Mesendoderm (in vitro differentiated cells): ENCODE results near the gene CDK6.

Experiments
- DNase-seq: peaks from one replicate; pipeline ENCODE4 v3.0.0; 2013
- H2AK5ac ChIP-seq: 2 replicates; pipeline ENCODE4 v1.6.1; 2013; ENCODE audit warnings: low read length, inconsistent platforms
- H2BK120ac ChIP-seq: 2 replicates; pipeline ENCODE4 v1.6.1; 2013; ENCODE audit warnings: low read depth, mild to moderate bottlenecking, low read length, moderate library complexity, mixed read lengths
- H2BK15ac ChIP-seq: replicated peaks from 2 replicates; pipeline ENCODE4 v1.6.1; 2013; ENCODE audit warnings: low read depth, mild to moderate bottlenecking, moderate library complexity
- H2BK5ac ChIP-seq: 2 replicates; pipeline ENCODE4 v1.6.1; 2013; ENCODE audit warnings: low read length, inconsistent platforms
- H3K18ac ChIP-seq: 2 replicates; pipeline ENCODE4 v1.6.1; 2013; ENCODE audit warnings: mild to moderate bottlenecking, low read length, mixed read lengths
- H3K23ac ChIP-seq: one replicate; pipeline ENCODE4 v1.6.1; 2013; ENCODE audit warnings: low read length
- H3K27ac ChIP-seq: 2 replicates; pipeline ENCODE4 v1.5.1; 2013; ENCODE audit warnings: low read depth, mild to moderate bottlenecking, inconsistent platforms, low read length, moderate library complexity
- H3K27me3 ChIP-seq: 2 replicates; pipeline ENCODE4 v1.6.1; 2013; ENCODE audit warnings: low read length, control low read depth, mild to moderate bottlenecking, inconsistent platforms; ENCODE audit not compliant: insufficient read depth, poor library complexity
- H3K36me3 ChIP-seq: 2 replicates; pipeline ENCODE4 v1.6.1; 2013; ENCODE audit warnings: low read length, inconsistent platforms; ENCODE audit not compliant: control insufficient read depth, insufficient read depth
- H3K4ac ChIP-seq: one replicate; pipeline ENCODE4 v1.6.1; 2013; ENCODE audit warnings: low read depth, mild to moderate bottlenecking, low read length, moderate library complexity
- H3K4me1 ChIP-seq: 2 replicates; pipeline ENCODE4 v1.6.1; 2013; ENCODE audit warnings: low read depth, low read length, inconsistent platforms; ENCODE audit not compliant: control insufficient read depth
- H3K4me2 ChIP-seq: 2 replicates; pipeline ENCODE4 v1.6.1; 2013; ENCODE audit warnings: low read length
- H3K4me3 ChIP-seq: 2 replicates; pipeline ENCODE4 v1.5.1; 2013; ENCODE audit warnings: mild to moderate bottlenecking, low read length
- H3K56ac ChIP-seq: one replicate; pipeline ENCODE4 v1.6.1; 2013; ENCODE audit warnings: low read length
- H3K79me1 ChIP-seq: 2 replicates; pipeline ENCODE4 v1.6.1; 2013; ENCODE audit warnings: low read length, inconsistent platforms
- H3K79me2 ChIP-seq: 2 replicates; pipeline ENCODE4 v1.6.1; 2013; ENCODE audit warnings: mild to moderate bottlenecking, low read length; ENCODE audit not compliant: control insufficient read depth, insufficient read depth
- H3K9ac ChIP-seq: 2 replicates; pipeline ENCODE4 v1.6.1; 2013; ENCODE audit warnings: low read length, inconsistent platforms
- H4K5ac ChIP-seq: one replicate; pipeline ENCODE4 v1.6.1; 2013; ENCODE audit warnings: low read length
- H4K8ac ChIP-seq: one replicate; pipeline ENCODE4 v1.6.1; 2013; ENCODE audit warnings: low read depth, mild to moderate bottlenecking, control low read depth, low read length, moderate library complexity
- WGBS: extraction: QIAGEN DNeasy Blood & Tissue Kit; methylation state at CpG from one replicate; pipeline ENCODE4 v1.1.7; 2013; ENCODE audit warnings: low lambda C conversion rate, missing lambda C conversion rate; ENCODE audit not compliant: insufficient coverage; ENCODE audit errors: extremely low coverage; 5-methylcytosine and 5-hydroxymethylcytosine counted together

CDK6 gene

DNA sequence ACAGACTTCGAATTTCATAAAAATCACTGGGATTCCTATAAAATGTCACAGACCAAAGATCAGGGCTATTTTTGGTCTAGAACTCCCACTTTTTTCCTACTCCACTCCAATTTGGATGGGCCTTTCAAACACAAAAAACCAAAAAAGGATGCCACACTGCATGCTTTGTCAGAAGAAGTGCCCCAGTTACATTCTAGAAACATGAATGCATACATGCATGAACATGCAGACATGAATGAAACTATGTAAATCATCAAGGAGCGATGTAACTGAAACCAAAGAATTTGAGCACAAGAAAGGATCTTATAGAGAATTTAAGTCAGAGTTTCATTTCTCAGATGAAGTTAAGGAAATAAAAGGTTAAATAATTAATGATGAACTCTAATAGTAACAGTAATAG is 214.3 kb downstream of the CDK6 start:
- Histone ChIP-seq H3K9ac (no peak overlapping the region), H3K36me3 (no peaks in the 10 kb centered on the region), H4K5ac (no peak overlapping the region), H3K27me3 (no peaks in the 10 kb centered on the region), H3K4me2 (no peak overlapping the region), H2BK15ac (no peak overlapping the region), H3K4me3 (no peak overlapping the region), H3K23ac (no peak overlapping the region), H2BK5ac (no peak overlapping the region), H3K18ac (no peak overlapping the region), H3K56ac (no peak overlapping the region), H3K4ac (no peak overlapping the region), H3K79me1 (no peaks in the 10 kb centered on the region), H2AK5ac (no peak overlapping the region), H3K4me1 (no peaks in the 10 kb centered on the region), H2BK120ac (no peak overlapping the region), H3K79me2 (no peaks in the 10 kb centered on the region), H4K8ac (no peak overlapping the region), H3K27ac (no peak overlapping the region)
- WGBS, result no CpG with 5 or more reads among the region's 2 CpGs
- DNase-seq, result no peak

DNA sequence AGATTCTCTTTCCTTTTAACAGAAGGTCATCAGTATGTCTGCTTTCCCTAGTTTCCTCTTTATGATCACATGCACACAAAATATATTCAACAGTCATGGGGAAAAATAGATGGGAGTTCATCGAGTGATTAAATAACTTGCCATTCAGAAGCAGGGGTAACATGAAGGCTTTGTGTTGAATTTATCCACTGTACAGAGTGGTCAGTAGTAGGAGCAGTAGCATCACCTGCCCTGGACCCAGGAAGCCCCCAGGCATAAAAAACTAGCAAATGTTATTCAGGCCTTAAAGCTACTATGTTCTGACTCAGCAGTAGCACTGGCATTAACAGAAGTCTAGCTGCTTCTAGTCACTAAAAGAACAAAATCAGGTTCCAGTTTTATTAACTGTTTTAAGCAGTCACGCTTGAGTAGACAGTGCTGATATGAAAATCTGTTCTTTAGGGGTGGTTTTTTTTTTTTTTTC is 214.8 kb downstream of the CDK6 start:
- no peak overlapping the region for H3K4ac ChIP-seq

DNA sequence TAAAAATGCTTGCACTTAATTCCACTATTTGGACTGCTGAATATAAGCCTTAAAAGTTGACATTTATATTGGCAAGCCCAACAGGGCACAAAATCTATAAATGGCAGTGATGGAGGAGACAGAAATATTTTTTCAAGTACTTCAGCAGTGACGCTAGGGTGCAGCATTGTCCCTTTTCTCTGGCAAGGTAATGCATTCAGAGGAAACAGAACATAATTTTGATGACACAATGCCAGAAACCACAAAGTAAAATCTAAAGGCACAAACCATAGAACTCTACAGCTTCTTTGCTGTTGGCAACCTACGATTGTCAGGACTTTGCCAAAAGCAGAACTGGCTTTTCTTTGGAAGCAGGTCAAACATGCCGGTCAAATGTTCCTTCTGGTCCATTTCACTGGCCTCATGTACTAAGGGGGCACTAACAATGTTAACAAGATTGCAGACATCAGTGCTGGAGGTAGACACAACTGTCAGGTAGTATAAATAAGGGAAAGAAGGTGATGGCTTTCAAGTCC is 215.3 kb downstream of the CDK6 start:
- Histone ChIP-seq H3K18ac (no peak overlapping the region), H3K4me2 (no peak overlapping the region), H2BK5ac (no peak overlapping the region), H2BK120ac (no peak overlapping the region), H3K56ac (no peak overlapping the region), H3K9ac (no peak overlapping the region), H2AK5ac (no peak overlapping the region), H3K79me2 (no peaks in the 10 kb centered on the region), H4K8ac (no peak overlapping the region), H3K27me3 (no peaks in the 10 kb centered on the region), H3K36me3 (no peaks in the 10 kb centered on the region), H3K4me3 (no peak overlapping the region), H2BK15ac (no peak overlapping the region), H3K4me1 (no peaks in the 10 kb centered on the region), H3K23ac (no peak overlapping the region), H4K5ac (no peak overlapping the region), H3K27ac (no peak overlapping the region), H3K4ac (no peak overlapping the region), H3K79me1 (no peaks in the 10 kb centered on the region)
- no CpG with 5 or more reads among the region's 3 CpGs for WGBS
- DNase-seq, result peak; percentile 57

More for the DNA sequence above, 214.8 kb downstream of the CDK6 start:
- Histone ChIP-seq H3K56ac (no peak overlapping the region), H2BK5ac (no peak overlapping the region), H3K4me1 (no peaks in the 10 kb centered on the region), H3K27me3 (no peaks in the 10 kb centered on the region), H3K4me3 (no peak overlapping the region), H2AK5ac (no peak overlapping the region), H2BK120ac (no peak overlapping the region), H4K5ac (no peak overlapping the region), H3K9ac (no peak overlapping the region), H3K27ac (no peak overlapping the region), H3K18ac (no peak overlapping the region), H2BK15ac (no peak overlapping the region), H3K79me1 (no peaks in the 10 kb centered on the region), H3K23ac (no peak overlapping the region), H3K79me2 (no peaks in the 10 kb centered on the region), H3K36me3 (no peaks in the 10 kb centered on the region), H4K8ac (no peak overlapping the region), H3K4me2 (no peak overlapping the region)
- no CpG with 5 or more reads among the region's 2 CpGs for WGBS
- no peak for DNase-seq

DNA sequence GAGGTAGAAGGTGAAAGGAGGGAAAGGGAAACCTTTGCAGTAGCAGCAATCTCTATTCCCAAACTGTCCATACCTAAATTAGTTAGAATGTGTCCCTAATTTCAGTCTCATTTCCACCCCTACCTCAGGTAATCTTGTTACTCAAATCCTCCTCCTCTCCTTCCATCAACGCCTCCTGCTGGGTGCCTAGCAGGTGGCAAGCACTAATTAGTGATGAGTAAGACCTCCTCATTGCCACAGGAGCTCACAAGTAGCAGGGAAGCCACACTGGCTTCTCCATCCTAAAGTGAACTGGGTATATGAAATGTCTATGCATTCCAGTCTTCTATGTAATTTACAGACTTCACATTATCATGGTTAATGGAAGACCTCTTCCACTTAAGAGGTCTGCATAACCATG is 220.5 kb downstream of the CDK6 start:
- Histone ChIP-seq H4K8ac (no peak overlapping the region), H3K4ac (no peak overlapping the region), H3K27ac (no peak overlapping the region), H2BK5ac (no peak overlapping the region), H3K56ac (no peak overlapping the region), H4K5ac (no peak overlapping the region), H3K79me1 (no peaks in the 10 kb centered on the region), H2BK15ac (no peak overlapping the region), H3K4me3 (no peak overlapping the region), H3K79me2 (no peaks in the 10 kb centered on the region), H3K27me3 (no peaks in the 10 kb centered on the region), H3K4me2 (no peak overlapping the region), H3K36me3 (no peaks in the 10 kb centered on the region), H3K18ac (no peak overlapping the region), H3K9ac (no peak overlapping the region), H3K4me1 (no peaks in the 10 kb centered on the region), H2BK120ac (no peak overlapping the region), H3K23ac (no peak overlapping the region), H2AK5ac (no peak overlapping the region)
- no CpG with 5 or more reads among the region's 1 CpG for WGBS
- DNase-seq, result peak; percentile 46

DNA sequence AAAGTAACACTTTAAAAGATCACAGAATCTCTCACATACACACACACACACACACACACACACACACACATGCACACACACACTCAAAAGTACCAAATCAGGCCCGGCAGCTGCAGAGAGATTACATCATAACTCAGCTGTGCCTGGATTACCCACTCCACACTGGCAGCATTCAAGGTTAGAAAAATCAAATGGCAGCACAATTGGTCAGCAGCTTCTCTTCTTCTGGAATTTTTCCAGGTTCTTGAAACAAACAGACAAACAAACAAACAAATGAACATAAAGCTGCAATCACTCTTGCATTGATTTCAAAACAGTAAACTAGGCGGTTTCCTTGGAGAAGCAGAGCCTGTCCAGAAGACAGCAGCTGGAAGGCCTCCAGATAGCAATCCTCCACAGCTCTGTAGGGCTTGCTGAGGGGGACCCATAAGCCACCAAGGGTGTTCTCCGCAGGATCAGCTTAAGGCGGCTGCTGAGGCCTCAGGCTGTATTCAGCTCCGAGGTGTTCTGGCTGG is 221.7 kb downstream of the CDK6 start:
- Histone ChIP-seq H3K27ac (no peak overlapping the region), H3K23ac (no peak overlapping the region), H2BK15ac (no peak overlapping the region), H4K8ac (no peak overlapping the region), H3K9ac (no peak overlapping the region), H4K5ac (no peak overlapping the region), H3K4me3 (no peak overlapping the region), H3K4me1 (no peaks in the 10 kb centered on the region), H3K4ac (no peak overlapping the region), H3K36me3 (no peaks in the 10 kb centered on the region), H3K27me3 (no peaks in the 10 kb centered on the region), H3K18ac (no peak overlapping the region), H3K4me2 (no peak overlapping the region), H3K79me2 (no peaks in the 10 kb centered on the region), H2BK120ac (no peak overlapping the region), H2BK5ac (no peak overlapping the region), H2AK5ac (no peak overlapping the region), H3K79me1 (no peaks in the 10 kb centered on the region), H3K56ac (no peak overlapping the region)
- WGBS, result no CpG with 5 or more reads among the region's 5 CpGs
- DNase-seq, result no peak

DNA sequence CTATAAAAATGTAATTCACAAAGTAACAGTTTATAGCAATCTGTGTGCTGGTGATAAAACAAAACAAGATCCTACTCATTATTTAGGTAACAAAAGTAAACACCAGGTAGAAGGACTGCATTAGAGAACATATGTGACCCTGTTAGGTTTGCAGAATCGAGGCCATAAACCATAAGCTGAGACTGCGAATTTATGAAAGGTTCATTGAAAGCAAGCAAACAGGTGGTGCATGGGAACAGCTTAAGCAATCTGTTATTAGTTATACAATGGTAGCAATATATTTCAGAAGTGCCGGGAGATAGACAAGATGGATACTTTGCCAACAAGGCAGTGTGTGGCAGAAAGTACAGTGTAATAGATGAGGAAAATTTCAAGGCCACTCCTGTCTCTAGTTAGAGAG is 222.7 kb downstream of the CDK6 start:
- Histone ChIP-seq H3K79me1 (no peaks in the 10 kb centered on the region), H3K4me1 (no peaks in the 10 kb centered on the region), H2BK5ac (no peak overlapping the region), H3K27ac (no peak overlapping the region), H2AK5ac (no peak overlapping the region), H3K23ac (no peak overlapping the region), H4K5ac (no peak overlapping the region), H3K4ac (no peak overlapping the region), H4K8ac (no peak overlapping the region), H3K56ac (no peak overlapping the region), H3K9ac (no peak overlapping the region), H3K18ac (no peak overlapping the region), H3K4me2 (no peak overlapping the region), H2BK15ac (no peak overlapping the region), H3K4me3 (no peak overlapping the region), H3K36me3 (no peaks in the 10 kb centered on the region), H3K27me3 (no peaks in the 10 kb centered on the region), H2BK120ac (no peak overlapping the region), H3K79me2 (no peaks in the 10 kb centered on the region)
- DNase-seq, result no peak
- whole genome bisulfite sequencing, result no CpG with 5 or more reads among the region's 3 CpGs
